GM12878 (cell line): Measurements from ENCODE around the gene DDX39A.

Source experiments
- HCFC1 ChIP-seq: fragments of 150-350 bp; IDR thresholded peaks from 2 replicates; pipeline ENCODE4 v1.6.1; 2014; ENCODE audit warnings: low read length
- RB1 ChIP-seq: fragments of 450-650 bp; formaldehyde crosslinking; IDR thresholded peaks from 2 replicates; pipeline ENCODE4 v1.6.1; 2017; ENCODE audit warnings: mild to moderate bottlenecking, borderline replicate concordance
- TAF1 ChIP-seq: IDR thresholded peaks from 2 replicates; pipeline ENCODE4 v1.6.1; 2011; ENCODE audit warnings: mild to moderate bottlenecking, low read depth, low read length, borderline replicate concordance
- TCF3 ChIP-seq: IDR thresholded peaks from 2 replicates; pipeline ENCODE4 v1.6.1; 2012; ENCODE audit warnings: low read depth, mild to moderate bottlenecking, low read length, borderline replicate concordance; ENCODE audit not compliant: insufficient read depth
- ZNF24 ChIP-seq: fragments of 450-650 bp; IDR thresholded peaks from 2 replicates; pipeline ENCODE4 v1.6.1; 2017; ENCODE audit warnings: antibody characterized with exemption, mild to moderate bottlenecking
- ZNF274 ChIP-seq: IDR thresholded peaks from one replicate; pipeline ENCODE4 v1.8.0; 2011; ENCODE audit not compliant: insufficient read length, insufficient read depth
- TF ChIP-seq, protein P1 (sequence below), 3 experiments: IDR thresholded peaks in 2 of 3; conservative IDR thresholded peaks in 1 of 3; 2 replicates each; pipeline ENCODE4 v1.5.1; 2011; ENCODE audit warnings: low read depth in 3 of 3, low read length in 3 of 3, mild to moderate bottlenecking in 3 of 3, control low read depth in 2 of 3, moderate library complexity in 2 of 3, inconsistent platforms in 1 of 3, mixed read lengths in 1 of 3; ENCODE audit not compliant: control insufficient read depth in 2 of 3, insufficient read depth in 1 of 3; ENCODE audit errors: extremely low read depth in 1 of 3

DNA sequence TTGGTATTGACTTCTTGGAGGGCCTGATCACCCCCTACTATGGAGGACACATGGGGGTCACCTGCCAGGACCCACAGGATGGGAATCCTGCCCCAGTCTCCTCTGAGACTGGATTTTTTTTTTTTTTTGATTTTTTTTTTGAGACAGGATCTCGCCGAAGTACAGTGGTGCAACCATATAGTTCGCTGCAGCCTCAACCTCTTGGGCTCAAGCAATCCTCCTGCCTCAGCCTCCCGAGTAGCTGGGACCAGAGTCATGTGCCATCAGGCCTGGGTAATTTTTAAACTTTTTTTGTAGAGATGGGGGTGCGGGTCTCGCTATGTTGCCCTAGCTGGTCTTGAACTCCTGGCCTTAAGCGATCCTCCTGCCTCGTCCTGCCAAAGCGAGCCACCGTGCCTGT, 52.1 kb downstream of the DDX39A start:
- TF ChIP-seq TCF3 = no peak
- no peak for TF ChIP-seq TAF1
- TF ChIP-seq, protein P1, sequence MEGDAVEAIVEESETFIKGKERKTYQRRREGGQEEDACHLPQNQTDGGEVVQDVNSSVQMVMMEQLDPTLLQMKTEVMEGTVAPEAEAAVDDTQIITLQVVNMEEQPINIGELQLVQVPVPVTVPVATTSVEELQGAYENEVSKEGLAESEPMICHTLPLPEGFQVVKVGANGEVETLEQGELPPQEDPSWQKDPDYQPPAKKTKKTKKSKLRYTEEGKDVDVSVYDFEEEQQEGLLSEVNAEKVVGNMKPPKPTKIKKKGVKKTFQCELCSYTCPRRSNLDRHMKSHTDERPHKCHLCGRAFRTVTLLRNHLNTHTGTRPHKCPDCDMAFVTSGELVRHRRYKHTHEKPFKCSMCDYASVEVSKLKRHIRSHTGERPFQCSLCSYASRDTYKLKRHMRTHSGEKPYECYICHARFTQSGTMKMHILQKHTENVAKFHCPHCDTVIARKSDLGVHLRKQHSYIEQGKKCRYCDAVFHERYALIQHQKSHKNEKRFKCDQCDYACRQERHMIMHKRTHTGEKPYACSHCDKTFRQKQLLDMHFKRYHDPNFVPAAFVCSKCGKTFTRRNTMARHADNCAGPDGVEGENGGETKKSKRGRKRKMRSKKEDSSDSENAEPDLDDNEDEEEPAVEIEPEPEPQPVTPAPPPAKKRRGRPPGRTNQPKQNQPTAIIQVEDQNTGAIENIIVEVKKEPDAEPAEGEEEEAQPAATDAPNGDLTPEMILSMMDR (IDR thresholded peaks at IDR 0.05 in 2 of 3, conservative IDR thresholded peaks at IDR 0.05 in 1 of 3; ENCODE audit: control insufficient read depth in 2 of 3, extremely low read depth in 1 of 3, insufficient read depth in 1 of 3, low read depth in 3 of 3, low read length in 3 of 3) = no peak
- TF ChIP-seq HCFC1 = no peak
- no peak for TF ChIP-seq RB1
- no peak for TF ChIP-seq ZNF24
- no peak for TF ChIP-seq ZNF274
